ENCODE measurements around the gene COX7B2. TPM values are rescaled to one million over a fixed set of nuclear protein-coding genes. Genes with fewer than 3 reads are reported as not detected.

Gene COX7B2
- total RNA-seq, 1 donor from 2014 or later: not detected

DNA sequence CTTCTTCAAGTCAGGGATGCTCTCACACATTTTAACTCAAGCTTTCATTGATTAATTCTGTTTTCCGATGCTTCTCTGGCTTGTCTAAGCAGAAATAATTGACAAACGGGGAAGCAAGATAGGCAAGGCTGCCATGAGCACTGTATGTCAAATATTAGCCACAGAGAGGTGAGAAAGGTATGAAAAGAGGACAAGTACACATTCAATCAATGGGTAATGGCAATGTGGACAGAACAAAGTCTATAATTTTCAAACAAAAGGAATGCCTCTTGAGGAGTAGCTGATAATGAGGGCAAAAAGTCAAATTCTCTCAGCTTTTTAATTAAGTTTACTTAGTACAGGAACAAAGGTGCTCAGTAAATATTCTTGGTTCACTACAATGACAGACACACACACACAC lies 19.6 kb downstream of the COX7B2 start:
- no peak for DNase-seq

DNA sequence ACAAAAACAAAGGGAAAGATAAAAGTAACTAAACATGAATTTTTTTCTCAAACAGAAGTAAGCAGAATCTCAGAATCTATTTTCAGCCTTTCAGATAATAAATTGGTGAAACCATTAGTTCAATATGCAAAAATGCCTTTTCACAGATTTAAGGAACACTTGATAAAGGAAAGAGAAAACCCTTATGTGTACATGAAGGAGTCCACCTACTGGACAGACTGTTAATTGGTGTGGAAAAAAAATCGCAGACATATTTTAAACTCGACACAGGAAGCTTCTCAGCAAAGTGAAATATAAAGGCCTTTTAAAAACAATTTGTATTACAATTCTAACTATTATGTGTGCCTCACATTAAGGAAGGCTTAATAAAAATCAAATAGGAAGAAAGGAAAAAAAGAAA lies 22.3 kb downstream of the COX7B2 start:
- peak; percentile 17 for DNase-seq

DNA sequence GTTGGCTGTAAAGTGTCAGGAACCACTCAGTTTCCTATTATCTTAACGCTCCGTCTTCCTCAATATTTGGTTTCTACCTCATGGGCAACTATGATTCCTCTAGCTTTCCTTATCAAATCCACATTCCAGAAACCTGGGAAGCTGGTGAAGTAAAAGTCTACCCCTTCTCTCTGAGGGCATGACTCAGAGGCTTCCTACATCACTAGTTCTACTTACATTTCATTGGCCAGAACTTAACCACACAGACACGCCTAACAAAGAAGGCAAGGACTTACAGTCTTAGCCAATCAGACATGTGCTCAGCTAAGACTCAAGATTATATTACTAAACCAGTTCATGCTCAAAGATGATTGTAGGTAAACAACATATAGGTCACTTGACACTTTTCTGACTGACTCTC lies 30.4 kb downstream of the COX7B2 start:
- no peak for DNase-seq

DNA sequence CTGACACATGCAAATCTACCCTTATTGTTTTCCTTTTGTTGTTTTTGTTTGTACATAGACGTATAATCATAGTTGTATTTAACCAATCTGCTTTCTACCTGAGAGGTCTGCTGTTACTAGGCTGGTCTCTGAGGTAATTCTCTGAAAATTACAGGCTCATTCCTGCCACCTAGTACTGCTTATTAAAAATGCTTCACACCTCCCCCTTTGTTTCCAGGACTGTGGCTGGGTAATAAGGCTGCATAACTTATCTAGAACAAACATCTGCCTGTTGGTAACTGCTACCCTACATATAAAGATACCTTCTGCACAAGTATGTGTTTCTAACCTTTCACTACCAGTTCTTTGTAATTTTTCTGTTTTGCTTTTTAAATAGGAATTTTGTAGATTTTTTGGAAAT lies 34.2 kb downstream of the COX7B2 start:
- no peak for DNase-seq

DNA sequence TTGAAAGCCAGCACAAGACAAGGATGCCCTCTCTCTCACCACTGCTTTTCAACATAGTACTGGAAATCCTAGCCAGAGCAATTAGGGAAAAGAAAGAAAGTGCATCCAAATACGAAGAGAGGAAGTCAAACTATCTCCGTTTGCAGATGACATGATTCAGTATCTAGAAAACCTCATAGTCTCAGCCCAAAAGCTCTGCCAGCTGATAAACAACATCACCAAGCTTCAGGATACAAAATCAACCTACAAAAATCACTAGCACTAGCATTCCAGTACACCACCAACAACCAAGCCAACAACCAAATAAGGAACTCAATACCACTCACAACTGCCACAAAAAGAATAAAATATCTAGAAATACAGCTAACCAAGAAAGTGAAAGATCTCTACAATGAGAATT lies 38.6 kb downstream of the COX7B2 start:
- no peak for DNase-seq

DNA sequence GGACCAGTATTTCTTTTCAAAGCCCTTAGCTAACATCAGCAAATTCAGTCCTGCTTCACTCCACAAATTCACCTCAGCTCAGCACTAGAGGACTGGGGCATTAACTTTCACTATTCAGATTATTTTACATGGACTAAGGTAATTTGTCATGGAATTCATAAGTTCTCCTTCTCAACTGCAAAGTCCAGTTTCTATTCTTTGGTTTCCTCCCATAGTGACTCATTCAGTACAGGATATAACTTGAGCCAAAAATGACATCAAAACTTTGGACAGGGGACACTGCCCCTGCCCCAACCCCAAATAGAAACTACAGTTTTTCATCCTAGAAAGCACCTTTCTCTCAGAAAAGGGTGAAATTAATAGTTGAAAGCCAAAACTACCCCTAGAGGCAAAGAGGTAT lies 52.7 kb downstream of the COX7B2 start:
- DNase-seq: no peak

DNA sequence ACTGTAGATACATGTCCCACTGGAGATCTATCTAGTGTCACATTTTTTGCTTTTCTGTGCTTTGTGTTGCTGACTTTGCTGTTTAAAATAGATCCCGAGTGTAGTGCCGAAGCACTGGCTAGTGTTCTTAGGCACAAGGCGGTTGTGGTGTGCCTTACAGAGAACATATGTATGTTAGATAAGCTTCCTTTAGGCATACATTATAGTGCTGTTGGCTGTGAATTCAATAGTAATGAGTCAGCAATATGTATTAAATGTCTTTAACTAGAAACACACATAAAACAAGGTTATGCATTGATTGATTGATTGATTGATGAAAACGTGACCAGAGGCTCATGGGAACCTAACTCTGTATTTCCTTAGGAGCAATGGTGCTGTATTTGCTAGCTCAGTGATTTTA lies 56.2 kb downstream of the COX7B2 start:
- DNase-seq: no peak

DNA sequence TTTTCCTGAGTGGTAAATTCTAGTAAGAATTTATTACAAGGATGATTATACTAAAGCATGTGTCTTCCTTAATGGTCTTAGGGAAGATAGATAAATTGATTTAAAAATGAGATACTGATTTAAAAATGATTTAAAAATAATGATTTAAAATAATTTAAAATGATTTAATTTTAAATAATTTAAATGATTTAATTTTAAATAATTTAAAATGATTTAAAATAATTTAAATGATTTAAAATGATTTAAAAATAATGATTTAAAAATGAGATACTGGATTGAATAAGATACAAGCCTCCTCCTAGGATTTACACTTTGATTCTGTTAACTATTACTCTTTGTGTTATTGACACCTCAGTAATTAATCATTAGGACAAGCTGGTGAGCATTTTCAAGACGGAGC lies 59.0 kb downstream of the COX7B2 start:
- DNase-seq: no peak

DNA sequence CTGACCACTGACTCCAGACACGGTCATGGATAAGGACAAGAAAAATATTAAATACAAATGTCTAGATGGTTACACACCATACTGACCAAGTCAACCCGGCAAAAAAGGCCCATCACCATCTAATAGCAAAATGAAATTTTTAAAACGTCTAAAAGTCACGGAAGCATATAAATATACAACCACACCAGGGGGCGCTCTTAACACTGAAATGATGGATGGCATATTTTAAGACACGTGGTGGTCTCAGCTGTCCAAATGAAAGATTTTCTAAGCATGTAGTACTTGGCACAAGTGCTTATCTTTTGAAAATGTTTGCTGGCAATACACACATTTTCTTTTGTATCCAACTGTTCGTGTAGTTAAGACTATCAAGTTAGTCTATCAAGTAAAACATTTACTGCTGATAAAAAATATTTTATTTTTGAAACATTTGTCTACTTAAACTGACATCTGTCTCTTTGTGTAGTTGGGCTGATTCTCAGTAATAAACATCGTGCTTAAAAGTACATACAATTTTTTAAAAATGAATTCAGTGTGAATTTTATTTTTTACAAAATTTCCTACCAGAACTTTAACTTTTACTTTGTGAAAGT lies 64.6 kb downstream of the COX7B2 start:
- peak; percentile 90 for DNase-seq

DNA sequence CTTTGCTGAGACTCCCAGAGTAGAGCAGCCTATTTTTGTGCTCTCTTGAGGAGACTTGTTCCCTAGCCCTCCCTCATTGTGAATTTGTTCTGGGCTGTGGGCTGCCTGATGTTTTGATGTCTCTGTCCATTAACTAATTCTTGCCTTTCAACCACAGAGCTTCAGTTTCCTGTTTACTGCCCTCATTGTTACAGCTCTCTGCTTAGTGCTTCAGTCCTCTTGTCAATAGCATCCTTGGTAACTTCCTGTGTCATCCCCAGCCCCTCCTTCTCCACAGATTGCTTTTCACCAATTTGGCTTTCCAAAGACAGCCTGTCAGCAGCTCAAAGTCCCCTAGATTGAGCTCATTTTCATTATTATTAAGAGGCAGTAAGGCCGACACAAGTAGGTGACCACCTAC lies 69.9 kb downstream of the COX7B2 start:
- DNase-seq: no peak

DNA sequence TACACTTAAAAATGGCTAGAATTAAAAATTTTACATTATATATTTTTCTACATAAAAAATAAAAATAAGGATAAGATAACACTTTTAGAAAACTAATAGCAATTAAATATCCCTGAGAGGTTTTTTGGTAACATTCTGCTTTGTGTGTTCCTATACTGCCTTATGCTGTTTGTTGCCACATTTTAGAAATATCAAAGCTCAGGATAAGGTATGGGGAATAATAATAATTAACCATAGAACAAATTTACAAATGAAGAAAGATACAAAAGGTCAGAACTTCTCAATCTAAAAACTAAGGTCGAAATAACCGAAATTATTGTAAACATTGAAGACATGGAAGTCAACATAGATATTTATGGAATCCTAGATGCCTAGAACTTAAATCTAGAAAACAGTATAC lies 71.4 kb downstream of the COX7B2 start:
- no peak for DNase-seq

DNA sequence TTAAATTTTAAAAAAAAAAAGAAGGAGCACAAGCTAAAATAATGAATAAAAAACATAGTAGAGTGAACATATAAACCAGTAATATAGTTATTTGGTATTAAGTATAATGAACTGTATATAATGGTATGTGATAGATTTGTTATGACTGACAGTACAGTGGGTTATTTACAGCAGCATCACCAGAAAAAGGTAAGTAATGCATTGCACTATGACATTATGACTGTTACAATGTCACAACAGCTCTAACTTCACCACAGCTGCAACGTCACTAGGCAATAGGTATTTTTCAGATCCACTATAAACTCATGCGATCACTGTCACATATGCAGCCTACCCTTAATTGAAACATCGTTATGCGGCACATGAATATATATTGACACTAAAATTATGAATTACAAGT lies 72.5 kb downstream of the COX7B2 start:
- DNase-seq: no peak

DNA sequence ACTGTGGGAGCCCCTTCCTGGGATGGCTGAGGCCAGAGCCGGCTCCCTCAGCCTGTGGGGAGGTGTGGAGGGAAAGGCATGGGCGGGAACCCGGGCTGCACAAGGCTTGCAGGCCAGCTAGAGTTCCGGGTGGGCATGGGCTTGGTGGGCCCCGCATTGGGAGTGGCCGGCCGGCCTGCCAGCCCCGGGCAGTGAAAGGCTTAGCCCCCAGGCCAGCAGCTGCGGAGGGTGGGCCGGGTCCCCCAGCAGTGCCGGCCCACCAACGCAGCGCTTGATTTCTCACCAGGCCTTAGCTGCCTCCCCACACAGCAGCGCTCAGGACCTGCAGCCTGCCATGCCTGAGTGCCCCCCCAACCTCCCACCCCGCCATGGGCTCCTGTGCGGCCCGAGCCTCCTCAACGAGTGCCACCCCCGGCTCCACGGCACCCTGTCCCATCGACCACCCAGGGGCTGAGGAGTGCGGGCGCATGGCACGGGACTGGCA lies 78.0 kb downstream of the COX7B2 start:
- DNase-seq: no peak

DNA sequence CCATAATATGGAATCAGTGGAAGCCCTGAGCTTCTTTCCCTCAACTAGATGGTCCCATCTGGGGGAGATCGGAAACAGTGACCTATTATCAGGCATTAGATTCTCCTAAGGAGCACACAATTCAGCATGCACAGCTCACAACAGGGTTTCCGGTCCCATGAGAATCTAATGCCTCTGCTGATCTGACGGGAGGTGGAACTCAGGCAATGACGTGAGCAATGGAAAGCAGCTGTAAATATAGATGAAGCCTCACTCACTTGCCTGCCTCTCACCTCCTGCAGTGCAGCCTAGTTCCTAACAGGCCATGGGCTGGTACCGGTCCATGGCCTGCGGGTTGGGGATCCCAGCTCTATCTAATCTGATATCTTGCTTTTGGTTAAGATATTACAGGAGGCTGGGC lies 88.9 kb downstream of the COX7B2 start:
- DNase-seq: no peak

DNA sequence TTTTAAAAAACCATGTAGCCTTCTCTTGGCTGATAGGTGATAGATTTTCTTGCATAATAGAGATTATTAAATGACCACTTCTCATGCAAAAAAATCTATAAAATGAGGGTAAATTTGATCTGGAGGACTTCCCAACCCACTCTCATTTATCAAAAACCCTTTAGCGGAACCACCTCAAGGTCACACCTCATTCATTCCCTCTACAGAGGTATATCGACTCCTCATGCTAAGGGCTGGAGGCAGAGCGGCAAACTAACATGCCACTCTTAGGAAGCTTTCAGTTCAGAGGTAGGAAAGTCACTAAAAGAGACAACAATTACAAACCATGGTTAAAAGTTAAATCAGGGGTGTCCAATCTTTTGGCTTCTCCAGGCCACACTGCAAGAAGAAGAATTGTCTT lies 90.0 kb downstream of the COX7B2 start:
- DNase-seq: no peak

DNA sequence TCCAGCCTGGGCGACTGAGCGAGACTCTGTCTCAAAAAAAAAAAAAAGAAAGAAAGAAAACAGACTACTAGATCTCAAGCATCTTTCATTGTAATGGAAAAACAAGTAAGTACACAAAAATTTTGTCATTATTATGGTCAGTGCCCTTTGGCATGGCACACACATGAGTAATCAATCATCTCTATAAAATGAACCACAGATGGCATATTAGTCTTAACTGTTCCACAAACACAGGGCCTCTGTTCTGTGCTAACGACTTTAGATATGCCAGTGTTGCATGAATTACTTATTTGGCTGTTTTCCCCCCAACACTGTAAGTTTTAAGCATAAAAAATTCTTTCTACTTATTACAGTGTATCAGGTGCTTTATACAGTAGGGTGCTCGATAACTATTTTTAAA lies 90.4 kb downstream of the COX7B2 start:
- DNase-seq: no peak

DNA sequence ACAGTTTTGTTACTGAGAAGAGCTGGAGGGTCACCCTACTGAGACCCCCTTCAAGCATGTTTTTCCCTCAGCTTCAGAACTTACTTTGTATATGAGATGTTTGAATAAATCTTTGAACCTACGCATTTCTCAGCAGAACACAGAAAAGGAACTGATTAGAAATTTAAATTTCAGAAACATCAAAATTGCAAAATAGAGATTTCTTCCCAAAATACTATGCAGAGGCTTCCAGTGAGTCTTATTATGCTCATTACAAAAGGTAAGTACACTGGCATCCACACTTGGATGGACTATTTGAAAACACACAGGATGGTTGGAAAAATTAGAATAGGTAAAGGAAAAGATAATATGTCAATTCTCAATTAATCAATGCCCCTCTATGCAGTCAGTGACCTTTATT lies 91.2 kb downstream of the COX7B2 start:
- no peak for DNase-seq

DNA sequence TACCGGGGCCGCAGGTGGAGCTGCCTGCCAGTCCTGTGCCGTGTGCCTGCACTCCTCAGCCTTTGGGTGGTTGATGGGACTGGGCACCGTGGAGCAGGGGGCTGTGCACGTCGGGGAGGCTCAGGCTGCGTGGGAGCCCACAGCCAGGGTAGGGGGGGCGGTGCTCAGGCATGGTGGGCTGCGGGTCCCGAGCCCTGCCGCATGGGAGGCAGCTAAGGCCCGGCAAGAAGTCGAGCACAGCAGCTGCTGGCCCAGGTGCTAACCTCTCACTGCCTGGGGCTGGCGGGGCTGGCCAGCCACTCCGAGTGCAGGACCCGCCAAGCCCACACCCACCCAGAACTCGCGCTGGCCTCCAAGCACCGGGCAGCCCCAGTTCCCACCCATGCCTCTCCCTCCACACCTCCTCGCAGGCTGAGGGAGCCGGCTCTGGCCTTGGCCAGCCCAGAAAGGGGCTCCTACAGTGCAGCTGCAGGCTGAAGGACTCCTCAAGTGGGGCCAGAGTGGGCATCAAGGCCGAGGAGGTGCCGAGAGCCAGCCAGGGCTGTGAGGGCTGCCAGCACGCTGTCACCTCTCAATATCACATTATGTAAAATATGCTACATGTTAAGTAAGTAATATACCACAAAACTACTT lies 104.1 kb downstream of the COX7B2 start:
- DNase-seq: no peak

DNA sequence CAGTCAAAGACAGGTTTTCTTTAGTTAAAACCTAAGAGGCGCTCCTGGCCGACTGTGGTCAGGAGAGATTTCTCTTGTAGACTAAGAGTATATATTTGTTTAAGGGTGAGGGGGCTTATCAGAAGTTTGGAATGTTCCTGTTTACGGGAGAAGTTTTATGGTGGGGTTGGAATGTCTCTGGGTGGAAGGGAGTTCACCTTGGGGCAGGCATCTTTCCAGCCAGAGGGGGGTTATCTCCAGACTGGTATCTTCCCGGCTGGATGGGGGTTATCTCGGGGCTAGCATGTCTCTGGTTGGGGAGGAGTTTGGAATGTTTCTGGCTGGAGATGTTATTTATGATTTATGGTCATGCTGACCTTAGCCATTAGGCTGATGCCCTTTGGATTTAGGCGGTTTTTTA lies 116.0 kb downstream of the COX7B2 start:
- no peak for DNase-seq

DNA sequence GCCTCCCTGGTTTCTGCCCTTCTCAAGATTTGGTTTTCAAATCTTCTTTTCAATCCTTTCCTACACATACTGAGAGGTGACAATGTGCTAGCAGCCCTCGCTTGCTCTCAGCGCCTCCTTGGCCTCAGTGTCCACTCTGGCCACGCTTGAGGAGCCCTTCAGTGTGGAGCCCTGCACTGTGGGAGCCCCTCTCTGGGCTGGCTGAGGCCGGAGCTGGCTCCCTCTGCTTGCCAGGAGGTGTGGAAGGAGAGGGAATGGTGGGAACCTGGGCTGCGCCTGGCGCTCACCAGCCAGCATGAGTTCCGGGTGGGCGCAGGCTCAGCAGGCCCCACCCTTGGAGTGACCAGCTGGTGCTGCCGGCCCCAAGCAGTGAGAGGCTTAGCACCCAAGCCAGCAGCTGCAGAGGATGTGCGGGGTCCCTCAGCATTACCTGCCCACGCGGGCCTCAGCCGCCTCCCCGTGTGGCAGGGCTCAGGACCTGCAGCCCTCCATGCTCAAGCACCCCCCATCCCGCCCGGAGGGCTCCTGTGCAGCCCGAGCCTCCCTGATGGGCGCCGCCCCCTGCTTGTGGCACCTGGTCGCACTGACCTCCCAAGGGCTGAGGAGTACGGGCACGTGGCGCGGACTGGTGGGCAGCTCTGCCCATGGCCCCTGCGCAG lies 127.5 kb downstream of the COX7B2 start:
- no peak for DNase-seq

DNA sequence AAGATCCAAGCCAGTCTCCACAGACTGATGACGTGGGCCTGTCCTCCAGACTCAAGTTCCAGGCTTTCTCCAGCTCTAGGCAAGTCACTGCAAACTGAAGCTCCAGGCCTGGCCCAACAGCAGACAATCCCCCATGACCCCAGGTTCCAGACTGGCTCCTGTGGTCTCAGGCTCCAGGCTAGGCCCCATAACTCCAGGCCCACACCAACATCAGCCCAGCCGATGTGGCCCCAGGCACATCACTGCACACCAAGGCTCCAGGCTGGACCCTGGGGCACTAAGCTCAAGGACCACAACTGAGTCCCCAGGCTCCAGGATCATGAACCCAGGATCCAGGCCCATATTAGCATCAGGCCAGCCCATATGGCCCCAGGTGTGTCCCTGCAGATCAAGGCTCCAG lies 143.6 kb downstream of the COX7B2 start:
- no peak for DNase-seq

DNA sequence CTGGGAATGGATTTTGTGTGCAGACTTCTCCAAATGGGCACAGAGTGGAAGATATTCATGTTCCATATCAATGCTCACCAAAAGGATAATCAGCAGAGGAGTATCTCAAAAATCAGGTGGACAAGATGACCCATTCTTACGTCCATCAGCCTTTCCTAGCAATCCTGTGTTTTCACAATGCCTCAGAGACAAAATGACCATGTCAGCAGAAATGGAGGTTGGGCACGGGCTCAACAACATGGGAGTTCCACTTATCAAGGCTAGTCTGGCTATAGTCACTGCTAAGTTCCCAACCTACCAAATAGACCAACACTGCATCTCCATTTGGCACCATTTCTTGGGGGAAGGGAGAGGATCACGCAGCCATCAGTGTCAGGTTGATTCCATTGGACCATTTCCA lies 179.0 kb downstream of the COX7B2 start:
- no peak for DNase-seq

DNA sequence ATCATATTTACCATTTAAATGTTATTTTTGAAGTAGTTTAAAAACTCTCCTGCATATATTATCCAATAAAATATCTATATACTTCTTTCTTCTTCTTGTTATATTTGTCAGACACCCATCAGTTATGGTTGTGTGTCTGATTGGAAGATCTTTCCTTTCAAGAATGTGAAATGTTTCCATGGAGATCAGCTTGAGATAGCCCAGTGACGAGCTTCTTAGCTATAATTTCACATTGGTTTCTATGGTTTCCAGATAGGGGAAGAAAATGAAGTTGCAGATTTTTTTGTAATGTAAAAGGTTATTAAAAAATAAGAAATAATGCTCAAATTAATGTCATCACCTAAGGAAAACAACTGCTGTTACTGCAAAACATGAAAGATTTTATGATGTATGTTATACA lies 189.0 kb downstream of the COX7B2 start:
- DNase-seq: no peak

DNA sequence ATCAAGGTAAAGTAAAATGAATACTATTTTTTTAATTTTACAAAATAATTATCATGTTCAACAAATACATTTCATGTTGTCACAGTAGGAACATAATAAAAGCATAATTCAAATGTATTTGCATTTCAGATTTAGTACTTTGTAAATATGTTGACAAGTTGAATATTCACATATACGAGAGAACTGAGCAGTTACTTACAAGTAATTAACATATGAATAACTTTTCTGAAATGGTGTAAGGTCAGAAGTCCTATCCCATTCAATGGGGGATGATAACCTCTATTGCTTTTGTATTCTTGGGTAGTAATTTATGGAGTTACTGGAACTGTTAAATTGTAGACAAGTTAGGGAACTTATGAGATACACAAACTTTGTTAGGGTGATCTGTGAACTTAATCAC lies 191.1 kb downstream of the COX7B2 start:
- no peak for DNase-seq

All from tongue (tissue), 2 donors.